Measurements from ENCODE around the gene GABBR2.
A peak's percentile ranks its signal among the peaks of the same experiment; 100 is the strongest.
"Not testable (repeated sequence)": the region's sequence is repeated elsewhere in the genome, so short reads cannot be mapped to it uniquely, and the experiment has no call there.

The GABBR2 gene

DNA sequence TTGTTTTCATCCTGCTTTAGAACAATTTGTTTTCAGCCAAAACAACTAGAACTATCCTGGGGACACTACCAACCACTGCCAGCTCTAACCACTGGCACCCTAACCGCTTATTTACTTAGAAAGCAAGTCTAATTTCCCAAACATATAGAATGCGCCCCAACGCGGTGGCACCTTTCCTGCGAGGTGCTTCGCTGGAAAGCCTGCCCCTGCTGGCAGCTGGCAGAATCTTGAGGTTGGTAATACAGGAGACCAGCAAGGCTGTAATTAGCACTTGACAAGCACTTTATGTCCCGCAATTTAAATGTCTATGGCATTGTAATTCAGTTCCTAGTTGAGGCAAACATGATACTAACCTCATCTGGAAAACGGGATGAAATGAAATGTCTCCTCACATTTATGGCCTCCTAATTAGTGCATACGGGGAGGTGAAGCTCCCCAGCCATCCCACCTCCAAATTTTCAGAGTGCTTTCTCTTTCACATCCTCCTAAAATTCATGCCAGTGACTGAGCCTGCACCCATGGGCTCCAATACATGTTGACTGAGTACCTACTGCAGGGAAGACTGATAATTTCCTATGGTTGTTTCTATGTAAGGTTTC is 30.4 kb downstream of the GABBR2 start:
- H3K4me1 ChIP-seq (ENCODE audit: control insufficient read depth, insufficient read depth, low read length) = no peaks in the 10 kb centered on the region
- H3K4me3 ChIP-seq (ENCODE audit: low read length) = no peak overlapping the region
- H3K9me3 ChIP-seq (ENCODE audit: control insufficient read depth, low read length) = peaks cover 12% of the 10 kb centered on the region
- no peak overlapping the region for H3K9ac ChIP-seq (ENCODE audit: low read length)
- H3K27me3 ChIP-seq (replicated peaks; ENCODE audit: control insufficient read depth, insufficient read depth, low read length) = peaks cover 40% of the 10 kb centered on the region
- no peak for DNase-seq (ENCODE audit: low read depth)
- no peaks in the 10 kb centered on the region for H3K36me3 ChIP-seq (ENCODE audit: control insufficient read depth, insufficient read depth, low read length, severe bottlenecking)

DNA sequence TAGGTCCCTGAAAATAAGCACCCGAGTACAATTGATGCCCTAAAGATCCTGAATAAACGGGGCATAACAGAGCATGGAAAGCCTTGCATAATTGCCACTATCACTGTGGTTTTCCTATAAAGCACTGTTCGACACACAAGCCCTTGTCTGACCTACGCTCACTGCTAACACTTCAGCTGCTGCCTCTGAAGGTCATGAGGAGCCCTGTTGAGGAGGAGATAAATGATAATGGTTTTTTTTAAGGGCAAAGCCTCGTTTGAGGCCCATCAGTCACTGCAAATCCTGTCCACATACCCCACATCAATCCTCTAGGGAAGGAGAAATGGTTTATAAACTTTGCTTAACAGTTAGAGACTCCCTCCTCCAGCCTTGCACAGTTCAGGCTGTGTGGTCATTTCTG is 35.1 kb downstream of the GABBR2 start:
- H3K36me3 ChIP-seq (ENCODE audit: control insufficient read depth, insufficient read depth, low read length, severe bottlenecking) = no peaks in the 10 kb centered on the region
- no peak overlapping the region for H3K4me3 ChIP-seq (ENCODE audit: low read length)
- H3K9ac ChIP-seq (ENCODE audit: low read length) = no peak overlapping the region
- DNase-seq (ENCODE audit: low read depth) = no peak
- peaks cover 31% of the 10 kb centered on the region for H3K27me3 ChIP-seq (replicated peaks; ENCODE audit: control insufficient read depth, insufficient read depth, low read length)
- H3K4me1 ChIP-seq (ENCODE audit: control insufficient read depth, insufficient read depth, low read length) = no peaks in the 10 kb centered on the region
- peaks cover 12% of the 10 kb centered on the region for H3K9me3 ChIP-seq (ENCODE audit: control insufficient read depth, low read length)

DNA sequence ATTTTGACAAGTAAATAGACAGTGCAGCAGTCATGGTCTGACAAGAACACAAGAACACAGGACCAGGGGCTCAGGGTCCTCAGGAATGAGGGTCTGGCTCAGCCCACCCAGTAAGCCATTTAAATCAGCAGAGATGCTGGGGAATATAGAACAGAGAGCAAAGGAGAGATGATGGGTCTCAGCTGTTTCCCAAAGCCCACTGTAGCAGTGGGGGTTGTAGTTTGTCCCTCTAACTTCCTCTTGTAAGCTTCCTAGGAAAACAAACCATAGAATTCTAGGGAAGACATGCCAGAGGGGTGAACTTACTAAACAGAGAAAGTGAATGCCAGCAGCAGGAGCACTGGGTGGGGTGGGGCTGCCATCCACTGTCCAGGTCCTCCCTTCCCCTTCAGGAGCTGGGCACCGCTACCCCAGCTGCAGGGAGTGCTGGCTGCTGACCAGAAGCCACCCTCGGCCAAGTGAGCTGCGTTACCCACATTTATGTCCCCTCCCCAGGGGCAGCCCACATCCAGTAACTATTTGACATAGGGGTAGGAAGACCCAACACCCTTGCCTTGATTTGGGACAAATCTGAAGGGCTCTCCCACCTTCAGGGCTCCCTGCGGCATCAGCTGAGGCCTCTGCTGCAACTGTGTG is 41.6 kb downstream of the GABBR2 start:
- Histone ChIP-seq H3K9me3 (ENCODE audit: control insufficient read depth, low read length) (no peaks in the 10 kb centered on the region), H3K4me3 (ENCODE audit: low read length) (no peak overlapping the region), H3K36me3 (ENCODE audit: control insufficient read depth, insufficient read depth, low read length, severe bottlenecking) (no peaks in the 10 kb centered on the region), H3K9ac (ENCODE audit: low read length) (no peak overlapping the region), H3K27me3 (replicated peaks; ENCODE audit: control insufficient read depth, insufficient read depth, low read length) (peaks cover 5% of the 10 kb centered on the region), H3K4me1 (ENCODE audit: control insufficient read depth, insufficient read depth, low read length) (no peaks in the 10 kb centered on the region)
- no peak for DNase-seq (ENCODE audit: low read depth)

DNA sequence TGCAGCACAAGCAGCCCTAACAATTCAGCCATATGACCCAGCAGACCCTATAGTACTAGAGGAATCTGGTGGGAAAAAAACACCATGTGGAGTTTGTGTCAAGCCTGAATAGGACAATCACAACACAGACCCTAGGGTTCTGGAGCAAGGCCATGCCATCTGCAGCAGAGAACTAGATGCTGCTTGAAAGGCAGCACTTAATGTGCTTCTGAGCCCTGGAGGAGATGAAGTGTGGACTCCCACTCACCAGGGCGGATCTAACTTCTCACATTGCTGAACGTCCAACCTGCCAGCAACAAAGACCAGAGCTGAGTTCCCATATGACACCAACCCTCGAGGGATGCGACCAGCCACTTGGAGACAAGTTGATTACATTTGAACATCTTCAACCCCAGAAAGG is 43.2 kb downstream of the GABBR2 start:
- H3K4me1 ChIP-seq (ENCODE audit: control insufficient read depth, insufficient read depth, low read length) = no peaks in the 10 kb centered on the region
- peaks cover 5% of the 10 kb centered on the region for H3K27me3 ChIP-seq (replicated peaks; ENCODE audit: control insufficient read depth, insufficient read depth, low read length)
- no peak for DNase-seq (ENCODE audit: low read depth)
- no peak overlapping the region for H3K4me3 ChIP-seq (ENCODE audit: low read length)
- no peaks in the 10 kb centered on the region for H3K9me3 ChIP-seq (ENCODE audit: control insufficient read depth, low read length)
- no peak overlapping the region for H3K9ac ChIP-seq (ENCODE audit: low read length)
- H3K36me3 ChIP-seq (ENCODE audit: control insufficient read depth, insufficient read depth, low read length, severe bottlenecking) = no peaks in the 10 kb centered on the region

DNA sequence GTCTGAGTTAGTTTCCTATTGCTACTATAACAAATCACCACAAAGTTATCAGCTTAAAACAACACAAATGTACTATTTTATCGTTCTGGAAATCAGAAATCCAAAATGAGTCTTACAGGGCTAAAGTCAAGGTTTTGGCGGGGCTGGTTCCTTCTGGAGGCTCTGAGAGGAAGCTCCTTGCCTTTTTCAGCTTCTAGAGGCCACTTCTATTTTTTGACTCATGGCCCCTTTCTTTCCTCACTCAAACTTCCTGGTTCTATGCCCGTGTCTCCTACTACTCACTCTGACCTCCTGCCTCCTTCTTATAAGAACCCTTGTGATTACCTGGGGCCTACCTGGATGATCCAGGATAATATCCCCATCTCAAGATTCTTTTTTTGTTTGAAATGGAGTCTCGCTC is 48.2 kb downstream of the GABBR2 start:
- no peaks in the 10 kb centered on the region for H3K27me3 ChIP-seq (replicated peaks; ENCODE audit: control insufficient read depth, insufficient read depth, low read length)
- H3K4me3 ChIP-seq (ENCODE audit: low read length) = no peak overlapping the region
- no peaks in the 10 kb centered on the region for H3K9me3 ChIP-seq (ENCODE audit: control insufficient read depth, low read length)
- H3K36me3 ChIP-seq (ENCODE audit: control insufficient read depth, insufficient read depth, low read length, severe bottlenecking) = no peaks in the 10 kb centered on the region
- DNase-seq (ENCODE audit: low read depth) = no peak
- peaks cover 33% of the 10 kb centered on the region for H3K4me1 ChIP-seq (ENCODE audit: control insufficient read depth, insufficient read depth, low read length)
- H3K9ac ChIP-seq (ENCODE audit: low read length) = no peak overlapping the region

DNA sequence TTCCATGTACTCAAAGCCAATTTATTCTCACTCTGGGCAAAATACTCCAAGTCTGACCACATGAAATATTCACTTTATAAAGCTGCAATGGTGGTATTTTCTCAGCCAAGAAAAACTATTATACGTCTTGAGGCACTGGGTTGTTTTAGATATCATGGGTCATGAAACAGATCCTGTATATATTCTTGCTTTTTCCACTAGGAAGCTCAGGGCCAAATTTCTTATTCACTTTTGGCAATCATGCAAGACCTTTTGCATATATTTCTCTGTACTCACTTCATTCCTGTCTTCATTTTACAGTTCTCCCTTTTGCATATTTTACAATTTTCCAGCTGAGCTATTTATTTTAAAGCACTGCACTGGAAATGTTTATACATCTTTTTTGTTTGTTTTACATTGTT is 49.8 kb downstream of the GABBR2 start:
- DNase-seq (ENCODE audit: low read depth) = peak; percentile 75
- H3K9ac ChIP-seq (ENCODE audit: low read length) = peak overlapping the region; percentile 65
- H3K4me3 ChIP-seq (ENCODE audit: low read length) = peak overlapping the region; percentile 18
- no peaks in the 10 kb centered on the region for H3K27me3 ChIP-seq (replicated peaks; ENCODE audit: control insufficient read depth, insufficient read depth, low read length)
- H3K36me3 ChIP-seq (ENCODE audit: control insufficient read depth, insufficient read depth, low read length, severe bottlenecking) = no peaks in the 10 kb centered on the region
- no peaks in the 10 kb centered on the region for H3K9me3 ChIP-seq (ENCODE audit: control insufficient read depth, low read length)
- H3K4me1 ChIP-seq (ENCODE audit: control insufficient read depth, insufficient read depth, low read length) = peaks cover 33% of the 10 kb centered on the region

DNA sequence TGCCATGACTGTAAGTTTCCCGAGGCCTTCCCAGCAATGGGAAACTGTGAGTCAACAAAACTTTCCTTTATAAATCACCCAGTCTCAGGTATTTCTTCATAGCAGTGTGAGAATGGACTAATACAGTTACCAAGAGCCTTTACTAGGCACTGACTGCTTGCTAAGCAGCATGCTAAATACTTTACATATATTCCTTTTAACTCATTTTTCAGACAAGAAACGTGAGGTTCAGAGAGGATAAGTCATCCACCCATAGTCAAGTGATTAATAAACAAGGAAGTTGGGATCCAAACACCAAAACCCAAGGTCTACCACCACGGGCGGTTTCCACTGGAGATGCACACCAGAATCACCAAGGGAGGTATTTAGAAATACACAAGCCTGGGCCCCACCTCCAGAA is 50.8 kb downstream of the GABBR2 start:
- Histone ChIP-seq H3K4me3 (ENCODE audit: low read length) (peak overlapping the region; percentile 18), H3K4me1 (ENCODE audit: control insufficient read depth, insufficient read depth, low read length) (peaks cover 33% of the 10 kb centered on the region), H3K9ac (ENCODE audit: low read length) (peak overlapping the region; percentile 65), H3K9me3 (ENCODE audit: control insufficient read depth, low read length) (no peaks in the 10 kb centered on the region), H3K27me3 (replicated peaks; ENCODE audit: control insufficient read depth, insufficient read depth, low read length) (no peaks in the 10 kb centered on the region), H3K36me3 (ENCODE audit: control insufficient read depth, insufficient read depth, low read length, severe bottlenecking) (no peaks in the 10 kb centered on the region)
- peak; percentile 11 for DNase-seq (ENCODE audit: low read depth)

DNA sequence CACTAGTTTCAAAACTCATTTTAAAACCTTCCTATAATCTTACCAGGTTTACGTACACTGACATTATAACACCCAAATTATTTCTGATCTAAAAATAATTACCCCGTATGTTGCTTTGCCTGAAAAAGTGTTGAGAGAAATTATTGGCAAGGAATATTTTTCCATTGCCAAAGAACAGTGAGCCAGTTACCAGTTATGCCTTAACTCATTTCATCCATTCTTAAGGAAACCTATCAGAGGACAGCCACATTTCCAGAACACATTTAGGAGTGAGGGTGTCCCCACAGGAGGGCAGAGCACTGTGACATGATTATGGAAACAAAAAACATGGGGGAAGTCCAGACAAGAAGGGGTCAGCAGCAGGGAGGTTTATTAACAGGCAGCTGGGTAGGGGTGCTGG is 52.2 kb downstream of the GABBR2 start:
- no peak for DNase-seq (ENCODE audit: low read depth)
- no peak overlapping the region for H3K4me3 ChIP-seq (ENCODE audit: low read length)
- no peaks in the 10 kb centered on the region for H3K36me3 ChIP-seq (ENCODE audit: control insufficient read depth, insufficient read depth, low read length, severe bottlenecking)
- H3K9ac ChIP-seq (ENCODE audit: low read length) = no peak overlapping the region
- no peaks in the 10 kb centered on the region for H3K27me3 ChIP-seq (replicated peaks; ENCODE audit: control insufficient read depth, insufficient read depth, low read length)
- no peaks in the 10 kb centered on the region for H3K9me3 ChIP-seq (ENCODE audit: control insufficient read depth, low read length)
- H3K4me1 ChIP-seq (ENCODE audit: control insufficient read depth, insufficient read depth, low read length) = peaks cover 33% of the 10 kb centered on the region

DNA sequence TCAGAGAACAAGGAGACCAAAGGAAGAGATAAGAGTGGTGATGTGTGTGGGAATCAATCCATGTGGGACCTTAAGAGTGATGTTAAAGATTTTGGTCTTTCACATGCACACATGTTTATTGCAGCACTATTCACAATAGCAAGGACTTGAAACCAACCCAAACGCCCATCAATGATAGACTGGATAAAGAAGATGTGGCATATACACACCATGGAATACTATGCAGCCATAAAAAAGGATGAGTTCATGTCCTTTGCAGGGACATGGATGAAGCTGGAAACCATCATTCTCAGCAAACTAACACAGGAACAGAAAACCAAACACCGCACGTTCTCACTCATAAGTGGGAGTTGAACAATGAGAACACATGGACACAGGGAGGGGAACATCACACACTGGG is 53.3 kb downstream of the GABBR2 start:
- H3K27me3 ChIP-seq (replicated peaks; ENCODE audit: control insufficient read depth, insufficient read depth, low read length); H3K36me3 ChIP-seq (ENCODE audit: control insufficient read depth, insufficient read depth, low read length, severe bottlenecking); H3K9ac ChIP-seq (ENCODE audit: low read length); H3K4me3 ChIP-seq (ENCODE audit: low read length); H3K9me3 ChIP-seq (ENCODE audit: control insufficient read depth, low read length); DNase-seq (ENCODE audit: low read depth): not testable (repeated sequence)
- H3K4me1 ChIP-seq (ENCODE audit: control insufficient read depth, insufficient read depth, low read length) = peaks cover 33% of the 10 kb centered on the region

DNA sequence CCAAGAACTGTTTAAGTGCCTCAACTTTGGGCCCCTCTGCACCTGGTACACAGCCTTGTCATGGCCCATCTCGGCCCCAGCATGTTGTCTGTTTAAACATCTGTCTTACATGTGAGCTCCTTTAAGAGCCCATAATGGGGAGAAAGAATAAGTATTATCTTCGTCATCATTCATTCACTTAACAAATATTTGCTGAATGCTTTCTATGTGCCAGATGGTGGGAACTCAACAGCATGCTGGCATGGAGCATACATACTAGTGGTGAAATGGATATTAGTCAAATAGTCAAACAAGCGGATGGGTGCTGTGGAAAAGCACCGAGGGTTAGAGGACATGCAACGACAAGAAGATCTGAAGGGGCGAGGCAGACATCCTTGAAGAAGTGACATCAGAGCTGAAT is 54.5 kb downstream of the GABBR2 start:
- DNase-seq (ENCODE audit: low read depth) = peak; percentile 16
- H3K27me3 ChIP-seq (replicated peaks; ENCODE audit: control insufficient read depth, insufficient read depth, low read length) = peaks cover 4% of the 10 kb centered on the region
- no peak overlapping the region for H3K9ac ChIP-seq (ENCODE audit: low read length)
- H3K36me3 ChIP-seq (ENCODE audit: control insufficient read depth, insufficient read depth, low read length, severe bottlenecking) = no peaks in the 10 kb centered on the region
- no peak overlapping the region for H3K4me3 ChIP-seq (ENCODE audit: low read length)
- peaks cover 33% of the 10 kb centered on the region for H3K4me1 ChIP-seq (ENCODE audit: control insufficient read depth, insufficient read depth, low read length)
- H3K9me3 ChIP-seq (ENCODE audit: control insufficient read depth, low read length) = no peaks in the 10 kb centered on the region

DNA sequence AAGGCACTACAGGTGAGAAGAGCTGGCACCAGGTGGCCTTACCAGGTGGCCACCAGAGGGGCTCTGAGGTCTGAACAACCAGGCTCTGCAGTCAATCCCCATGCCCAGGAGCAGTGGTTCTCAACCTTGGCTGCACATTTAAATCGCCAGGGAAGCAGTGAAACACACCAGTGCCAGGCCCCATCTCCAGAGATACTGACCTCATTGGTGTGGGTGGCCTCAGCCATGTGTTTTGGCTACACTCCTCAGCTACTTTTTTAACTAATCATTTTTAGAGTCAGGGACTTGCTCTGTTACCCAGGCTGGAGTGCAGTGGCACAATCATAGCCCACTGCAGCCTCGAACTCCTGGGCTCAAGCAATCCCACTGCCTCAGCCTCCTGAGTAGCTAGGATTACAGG is 56.0 kb downstream of the GABBR2 start:
- Histone ChIP-seq H3K4me1 (ENCODE audit: control insufficient read depth, insufficient read depth, low read length) (peaks cover 18% of the 10 kb centered on the region), H3K36me3 (ENCODE audit: control insufficient read depth, insufficient read depth, low read length, severe bottlenecking) (no peaks in the 10 kb centered on the region), H3K9me3 (ENCODE audit: control insufficient read depth, low read length) (no peaks in the 10 kb centered on the region), H3K4me3 (ENCODE audit: low read length) (no peak overlapping the region), H3K9ac (ENCODE audit: low read length) (no peak overlapping the region), H3K27me3 (replicated peaks; ENCODE audit: control insufficient read depth, insufficient read depth, low read length) (peaks cover 6% of the 10 kb centered on the region)
- no peak for DNase-seq (ENCODE audit: low read depth)

DNA sequence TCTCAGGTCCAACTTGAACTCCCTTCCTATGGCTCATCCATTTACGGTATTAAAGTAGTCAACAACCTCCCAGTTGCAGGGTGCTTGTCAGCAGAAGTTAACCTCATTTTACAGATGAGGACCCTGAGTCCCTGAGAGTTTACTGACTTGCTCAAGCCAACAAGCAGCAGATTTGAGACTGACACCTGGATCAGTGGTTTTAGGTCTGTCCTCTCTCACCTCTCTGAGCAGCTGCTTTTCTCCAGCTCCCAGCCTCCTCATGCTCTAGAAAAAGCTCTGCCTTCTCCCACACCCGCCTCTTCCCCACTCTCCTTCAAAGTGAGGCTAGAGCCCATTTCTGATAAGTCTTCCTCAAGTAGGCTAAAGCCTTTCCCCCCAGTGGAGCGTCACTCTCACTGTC is 56.4 kb downstream of the GABBR2 start:
- Histone ChIP-seq H3K9ac (ENCODE audit: low read length) (no peak overlapping the region), H3K4me3 (ENCODE audit: low read length) (no peak overlapping the region), H3K9me3 (ENCODE audit: control insufficient read depth, low read length) (no peaks in the 10 kb centered on the region), H3K4me1 (ENCODE audit: control insufficient read depth, insufficient read depth, low read length) (peaks cover 13% of the 10 kb centered on the region), H3K36me3 (ENCODE audit: control insufficient read depth, insufficient read depth, low read length, severe bottlenecking) (no peaks in the 10 kb centered on the region), H3K27me3 (replicated peaks; ENCODE audit: control insufficient read depth, insufficient read depth, low read length) (peaks cover 6% of the 10 kb centered on the region)
- DNase-seq (ENCODE audit: low read depth) = no peak

Data from adipocyte (in vitro differentiated cells).